HEK293T (cell line): ENCODE measurements around the gene CHST15.

Experiments
- CTBP1 ChIP-seq: fragments of 450-650 bp; IDR thresholded peaks from 2 replicates; pipeline ENCODE4 v1.6.1; 2016; ENCODE audit warnings: borderline replicate concordance
- FOXA1 ChIP-seq: fragments of 450-650 bp; IDR thresholded peaks from 2 replicates; pipeline ENCODE4 v1.6.1; 2016; ENCODE audit warnings: mild to moderate bottlenecking
- FOXM1 ChIP-seq: fragments of 450-650 bp; IDR thresholded peaks from 2 replicates; pipeline ENCODE4 v1.6.1; 2017; ENCODE audit warnings: mild to moderate bottlenecking, borderline replicate concordance
- SP1 ChIP-seq: fragments of 450-650 bp; IDR thresholded peaks from 2 replicates; pipeline ENCODE4 v1.6.1; 2017
- SUZ12 ChIP-seq: fragments of 450-650 bp; IDR thresholded peaks from 2 replicates; pipeline ENCODE4 v1.6.1; 2016; ENCODE audit warnings: mild to moderate bottlenecking

DNA sequence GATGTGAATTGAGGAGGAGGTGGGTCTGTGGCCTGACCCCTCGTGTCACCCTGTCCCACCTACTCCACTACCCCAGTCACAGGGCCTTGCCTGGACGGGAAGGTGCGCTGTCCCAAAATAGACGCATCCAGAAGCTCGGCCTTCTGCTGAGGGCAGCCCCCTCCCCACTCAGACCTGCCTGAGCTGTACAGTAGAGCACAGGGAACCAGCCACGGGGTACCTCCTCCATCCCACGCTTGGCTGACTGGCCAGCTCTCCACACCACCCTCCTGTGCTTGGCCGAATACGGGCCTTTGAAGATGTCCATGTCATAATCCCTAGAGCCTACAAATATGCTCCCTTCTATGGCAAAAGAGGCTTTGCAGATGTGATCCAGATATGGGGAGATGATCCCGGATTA lies 88.3 kb downstream of the CHST15 start:
- TF ChIP-seq SUZ12 (no peak), CTBP1 (no peak), FOXM1 (no peak), SP1 (no peak), FOXA1 (no peak)
